Body of pancreas (tissue), 4 donors: ENCODE measurements around the gene AP1S1. TPM values are rescaled to one million over a fixed set of nuclear protein-coding genes. Genes with fewer than 3 reads are reported as not detected.
"Not testable (repeated sequence)": the region's sequence is repeated elsewhere in the genome, so short reads cannot be mapped to it uniquely, and the experiment has no call there.

Experiments used
- ATAC-seq: fragments of 150-250 bp; one replicate; pipeline ENCODE4 v1.9.1; 2016
- DNase-seq, 4 donors: peaks; one replicate each; pipeline ENCODE4 v3.0.0-alpha.2; 2019
- H3K27ac ChIP-seq, 4 donors: fragments of 200-600 bp; sonication (generic); 1 replicate in 3 of 4; 2 replicates in 1 of 4; pipeline versions ENCODE4 v1.5.1 to v1.6.1; 2016 to 2019; ENCODE audit warnings: mild to moderate bottlenecking in 1 of 4, mixed read lengths in 1 of 4, moderate library complexity in 1 of 4
- H3K27me3 ChIP-seq, 2 donors: fragments of 200-600 bp; sonication (generic); one replicate each; pipeline ENCODE4 v1.6.0; 2016; ENCODE audit warnings: mild to moderate bottlenecking in 1 of 2
- H3K36me3 ChIP-seq, 2 donors: fragments of 200-600 bp; sonication (generic); replicated peaks in 1 of 2; 2 replicates each; pipeline ENCODE4 v1.5.1; 2016; ENCODE audit warnings: low read depth in 2 of 2; ENCODE audit not compliant: insufficient read depth in 1 of 2
- H3K4me1 ChIP-seq: fragments of 200-600 bp; sonication (generic); one replicate; pipeline ENCODE4 v1.6.0; 2016
- H3K4me3 ChIP-seq, 2 donors: fragments of 200-600 bp; sonication (generic); 1 replicate in 1 of 2; 2 replicates in 1 of 2; pipeline ENCODE4 v1.5.1; 2016 to 2019
- H3K9me3 ChIP-seq, 3 donors: fragments of 200-600 bp; sonication (generic); 1 replicate in 2 of 3; 2 replicates in 1 of 3; pipeline ENCODE4 v1.5.1; 2016
- CTCF ChIP-seq, 7 experiments: fragments of 450-650 bp in 4 of 7; fragments of 200-600 bp in 3 of 7; sonication (generic) in 3 of 7; IDR thresholded peaks; one replicate each; pipeline ENCODE4 v1.5.1; 2016 to 2019; ENCODE audit warnings: antibody characterized with exemption in 7 of 7
- POLR2A ChIP-seq, 3 donors: fragments of 450-650 bp; IDR thresholded peaks; one replicate each; pipeline ENCODE4 v1.6.1; 2016; ENCODE audit warnings: antibody characterized with exemption in 3 of 3, mild to moderate bottlenecking in 2 of 3
- WGBS, 2 donors: methylation state at CpG; one replicate each; pipeline ENCODE4 v1.1.5; 2017; 5-methylcytosine and 5-hydroxymethylcytosine counted together
- intact Hi-C: fragments of 100-400 bp; cut with DNase I; formaldehyde crosslinking; loops from one replicate; pipeline ENCODE4 v1.15.1; 2023
- total RNA-seq, 2 donors: library from RNA; depleted of rRNA; stranded (reverse); fragments of >200 nt; gene quantifications; one replicate each; pipeline ENCODE4 v1.1.0, GENCODE V29; 2016

The AP1S1 gene
- total RNA-seq, 2 donors from 2014 or later: 12.2 to 23.6 TPM

GRCh38 chr7:101127460-101128039, 26.7 kb upstream of the AP1S1 start:
- 76 to 95% methylated on average over 2 to 3 of the region's 3 CpGs for WGBS, 2 donors
- Histone ChIP-seq H3K4me3 (no peak overlapping the region), H3K27me3 (peaks cover 0 to 12% of the 10 kb centered on the region in 2 donors), H3K36me3 (no peaks in the 10 kb centered on the region), H3K27ac (no peak overlapping the region), H3K4me1 (peaks cover 15% of the 10 kb centered on the region), H3K9me3 (no peaks in the 10 kb centered on the region)
- DNase-seq (no peak), ATAC-seq (no peak)
- TF ChIP-seq POLR2A (IDR thresholded peaks at IDR 0.05) (no peak), CTCF (IDR thresholded peaks at IDR 0.05) (no peak)
- intact Hi-C loops: no loop called here

GRCh38 chr7:101128040-101128834, 26.0 kb upstream of the AP1S1 start:
- Histone ChIP-seq H3K36me3 (no peaks in the 10 kb centered on the region), H3K4me3 (no peak overlapping the region), H3K27me3 (peaks cover 0 to 12% of the 10 kb centered on the region in 2 donors), H3K27ac (no peak overlapping the region), H3K4me1 (peaks cover 15% of the 10 kb centered on the region), H3K9me3 (no peaks in the 10 kb centered on the region)
- WGBS, 2 donors: 62 to 74% methylated on average over 13 to 14 of the region's 14 CpGs
- intact Hi-C loops: no loop called here
- TF ChIP-seq POLR2A (IDR thresholded peaks at IDR 0.05) (no peak), CTCF (IDR thresholded peaks at IDR 0.05) (no peak)
- no peak for DNase-seq
- ATAC-seq: no peak

- ATAC-seq: no peak
- H3K27ac ChIP-seq: no peak overlapping the region
- intact Hi-C loops: no loop called here
- no peak overlapping the region for H3K4me3 ChIP-seq
- no peak for TF ChIP-seq CTCF (IDR thresholded peaks at IDR 0.05)
- no peak for TF ChIP-seq POLR2A (IDR thresholded peaks at IDR 0.05)
- peaks cover 15% of the 10 kb centered on the region for H3K4me1 ChIP-seq
- H3K9me3 ChIP-seq: no peaks in the 10 kb centered on the region
- WGBS, 2 donors: 59 to 88% methylated on average over 3 of the region's 3 CpGs
- H3K36me3 ChIP-seq: no peaks in the 10 kb centered on the region
- peaks cover 0 to 8% of the 10 kb centered on the region in 2 donors for H3K27me3 ChIP-seq
- no peak for DNase-seq
These were observed 24.6 kb upstream of the AP1S1 start for GRCh38 chr7:101129603-101130117.

- H3K27ac ChIP-seq, H3K27me3 ChIP-seq, H3K4me1 ChIP-seq, H3K9me3 ChIP-seq, H3K4me3 ChIP-seq, ATAC-seq, intact Hi-C loops, H3K36me3 ChIP-seq, DNase-seq: not testable (repeated sequence)
- WGBS, 2 donors: 70 to 84% methylated on average over 18 of the region's 18 CpGs
These were observed 21.4 kb upstream of the AP1S1 start for GRCh38 chr7:101132626-101133600.
